DOHH2 (cell line): ENCODE measurements around the gene ZNF222.

Experiments
- H3F3A ChIP-seq: fragments of 200-600 bp; sonication (generic), shearing (Covaris generic); 2 replicates; pipeline ENCODE4 v1.6.0; 2016; ENCODE audit warnings: antibody characterized with exemption, mild to moderate bottlenecking; ENCODE audit not compliant: control insufficient read depth, insufficient read depth
- H3K27ac ChIP-seq: fragments of 200-600 bp; sonication (generic); 2 replicates; pipeline ENCODE4 v1.5.1; 2014; ENCODE audit warnings: low read depth, mild to moderate bottlenecking, low read length, moderate library complexity
- H3K27me3 ChIP-seq: fragments of 200-600 bp; sonication (generic); 2 replicates; pipeline ENCODE4 v1.6.1; 2014; ENCODE audit warnings: mild to moderate bottlenecking, low read length, mixed read lengths; ENCODE audit not compliant: control insufficient read depth
- H3K36me3 ChIP-seq: fragments of 200-600 bp; sonication (generic); 2 replicates; pipeline ENCODE4 v1.6.1; 2014; ENCODE audit warnings: mild to moderate bottlenecking, low read length, moderate library complexity, mixed read lengths; ENCODE audit not compliant: control insufficient read depth
- H3K4me1 ChIP-seq: fragments of 200-600 bp; sonication (generic); 2 replicates; pipeline ENCODE4 v1.6.1; 2014; ENCODE audit warnings: mild to moderate bottlenecking, low read length, mixed read lengths; ENCODE audit not compliant: control insufficient read depth
- H3K4me2 ChIP-seq: fragments of 200-600 bp; sonication (generic); 2 replicates; pipeline ENCODE4 v1.6.0; 2014; ENCODE audit warnings: mild to moderate bottlenecking, low read length, moderate library complexity
- H3K4me3 ChIP-seq: fragments of 200-600 bp; sonication (generic); 2 replicates; pipeline ENCODE4 v1.5.1; 2014; ENCODE audit warnings: mild to moderate bottlenecking, low read length, mixed read lengths
- H3K79me2 ChIP-seq: fragments of 200-600 bp; sonication (generic); 2 replicates; pipeline ENCODE4 v1.6.1; 2014; ENCODE audit warnings: mild to moderate bottlenecking, low read length, mixed read lengths; ENCODE audit not compliant: control insufficient read depth
- H3K9me2 ChIP-seq: fragments of 200-600 bp; sonication (generic); replicated peaks from 2 replicates; pipeline ENCODE4 v1.6.1; 2014; ENCODE audit warnings: mild to moderate bottlenecking, low read length, mixed read lengths; ENCODE audit not compliant: control insufficient read depth
- H3K9me3 ChIP-seq: fragments of 200-600 bp; sonication (generic); 2 replicates; pipeline ENCODE4 v1.6.1; 2014; ENCODE audit warnings: antibody characterized with exemption, low read length, mixed read lengths; ENCODE audit not compliant: control insufficient read depth, insufficient read depth
- H4K20me1 ChIP-seq: fragments of 200-600 bp; sonication (generic); 2 replicates; pipeline ENCODE4 v1.6.0; 2014; ENCODE audit warnings: low read depth, mild to moderate bottlenecking, antibody characterized with exemption, low read length, moderate library complexity; ENCODE audit not compliant: control insufficient read depth, insufficient read depth
- CTCF ChIP-seq: fragments of 200-600 bp; sonication (generic); IDR thresholded peaks from one replicate; pipeline ENCODE4 v1.5.1; 2014; ENCODE audit warnings: antibody characterized with exemption, mild to moderate bottlenecking, low read depth, low read length; ENCODE audit not compliant: poor library complexity, severe bottlenecking
- EZH2phosphoT487 ChIP-seq: fragments of 200-600 bp; sonication (generic); IDR thresholded peaks from 2 replicates; pipeline ENCODE4 v1.6.1; 2017; ENCODE audit warnings: borderline replicate concordance, mild to moderate bottlenecking, antibody characterized with exemption, low read length, moderate library complexity, mixed read lengths

The ZNF222 gene

GRCh38 chr19:44021221-44021620 lies 4.0 kb upstream of the ZNF222 start:
- no peak overlapping the region for H3K27ac ChIP-seq
- H3K79me2 ChIP-seq, result no peaks in the 10 kb centered on the region
- H3K4me2 ChIP-seq, result no peak overlapping the region
- no peaks in the 10 kb centered on the region for H4K20me1 ChIP-seq
- TF ChIP-seq EZH2phosphoT487, result no peak
- no peak for TF ChIP-seq CTCF
- H3K27me3 ChIP-seq, result no peaks in the 10 kb centered on the region
- H3F3A ChIP-seq, result no peaks in the 10 kb centered on the region
- peaks cover 15% of the 10 kb centered on the region for H3K9me3 ChIP-seq
- H3K4me1 ChIP-seq, result peaks cover 9% of the 10 kb centered on the region; the same call in 1 of the 2 replicates
- no peak overlapping the region for H3K4me3 ChIP-seq
- no peaks in the 10 kb centered on the region for H3K36me3 ChIP-seq
- no peaks in the 10 kb centered on the region for H3K9me2 ChIP-seq

- peak overlapping the region; percentile 68 for H3K4me3 ChIP-seq
- H3F3A ChIP-seq, result no peaks in the 10 kb centered on the region
- H3K79me2 ChIP-seq, result no peaks in the 10 kb centered on the region
- H3K27me3 ChIP-seq, result no peaks in the 10 kb centered on the region
- no peak overlapping the region for H3K27ac ChIP-seq
- H3K4me1 ChIP-seq, result peaks cover 9% of the 10 kb centered on the region; the same call in 1 of the 2 replicates
- H3K9me3 ChIP-seq, result peaks cover 15% of the 10 kb centered on the region
- H3K4me2 ChIP-seq, result peak overlapping the region; percentile 66
- TF ChIP-seq EZH2phosphoT487 (no peak), CTCF (no peak)
- no peaks in the 10 kb centered on the region for H4K20me1 ChIP-seq
- no peaks in the 10 kb centered on the region for H3K36me3 ChIP-seq
- H3K9me2 ChIP-seq, result no peaks in the 10 kb centered on the region
These were observed 321 bp upstream of the ZNF222 start for GRCh38 chr19:44024900-44025216.

GRCh38 chr19:44026622-44027021 lies 1.4 kb downstream of the ZNF222 start:
- Histone ChIP-seq H3K4me2 (no peak overlapping the region), H4K20me1 (no peaks in the 10 kb centered on the region), H3K27ac (no peak overlapping the region), H3K4me1 (peaks cover 9% of the 10 kb centered on the region; the same call in 1 of the 2 replicates), H3K27me3 (no peaks in the 10 kb centered on the region), H3K9me3 (peaks cover 24% of the 10 kb centered on the region), H3K9me2 (no peaks in the 10 kb centered on the region), H3K4me3 (no peak overlapping the region), H3K36me3 (no peaks in the 10 kb centered on the region), H3F3A (no peaks in the 10 kb centered on the region), H3K79me2 (no peaks in the 10 kb centered on the region)
- no peak for TF ChIP-seq CTCF
- no peak for TF ChIP-seq EZH2phosphoT487
